HG03460 (cell line): ENCODE data around the gene OR4C12.
"Not testable (repeated sequence)": the region's sequence is repeated elsewhere in the genome, so short reads cannot be mapped to it uniquely, and the experiment has no call there.

Source experiments
- ATAC-seq: cut with Tn5 transposase; IDR thresholded peaks from one replicate; pipeline ENCODE4 v1.9.1; 2021; ENCODE audit not compliant: unreplicated experiment

Gene OR4C12

GRCh38 chr11:49982435-49982834 is at the start of gene OR4C12:
OR4C12 (minus strand) TSS chr11:49982535; CDS start chr11:49982501, 34 bp downstream.
- ATAC-seq = not testable (repeated sequence)

GRCh38 chr11:50030193-50030592 is 47.9 kb upstream of the OR4C12 start:
- no peak for ATAC-seq

- ATAC-seq = no peak
Observed at GRCh38 chr11:49995565-49995964, 13.2 kb upstream of the OR4C12 start.

DNA sequence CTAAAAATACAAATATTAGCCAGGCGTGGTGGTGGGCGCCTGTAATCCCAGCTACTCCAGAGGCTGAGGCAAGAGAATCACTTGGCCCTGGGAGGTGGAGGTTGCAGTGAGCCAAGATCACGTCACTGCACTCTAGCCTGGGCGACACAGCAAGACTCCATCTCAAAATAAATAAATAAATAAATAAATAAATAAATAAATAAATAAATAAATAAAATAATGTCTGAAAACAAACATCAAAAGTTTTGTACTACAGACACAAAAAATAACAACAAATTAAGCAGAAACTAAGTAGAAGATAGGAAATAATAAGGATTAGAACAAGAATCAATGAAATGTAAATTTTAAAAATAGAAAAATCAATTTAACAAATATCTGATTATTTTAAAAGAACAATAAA is 8.9 kb downstream of the OR4C12 start:
- ATAC-seq = not testable (repeated sequence)

DNA sequence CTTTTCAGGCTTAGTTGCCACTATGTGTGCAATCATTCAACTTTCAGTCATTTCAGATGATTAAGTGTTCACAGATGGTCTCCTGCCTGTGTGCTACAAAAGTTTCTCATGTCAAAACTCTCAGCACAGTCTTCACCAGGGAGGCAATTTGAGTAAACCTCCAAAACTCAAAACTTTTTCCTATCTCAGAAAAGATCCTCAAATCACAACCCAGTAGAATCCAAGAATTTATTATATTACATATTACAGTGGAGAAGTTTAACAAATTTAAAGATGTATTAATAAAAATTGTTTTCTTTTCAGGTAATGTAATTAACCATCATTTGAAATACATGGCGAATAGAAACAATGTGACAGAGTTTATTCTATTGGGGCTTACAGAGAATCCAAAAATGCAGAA is 30.2 kb downstream of the OR4C12 start, which contains the start of gene OR4C13:
Gene OR4C13, plus strand, starts transcription at position 301 of the 400 bp plus-strand sequence. Its CDS starts 32 bp downstream, at position 333.
- ATAC-seq = no peak

DNA sequence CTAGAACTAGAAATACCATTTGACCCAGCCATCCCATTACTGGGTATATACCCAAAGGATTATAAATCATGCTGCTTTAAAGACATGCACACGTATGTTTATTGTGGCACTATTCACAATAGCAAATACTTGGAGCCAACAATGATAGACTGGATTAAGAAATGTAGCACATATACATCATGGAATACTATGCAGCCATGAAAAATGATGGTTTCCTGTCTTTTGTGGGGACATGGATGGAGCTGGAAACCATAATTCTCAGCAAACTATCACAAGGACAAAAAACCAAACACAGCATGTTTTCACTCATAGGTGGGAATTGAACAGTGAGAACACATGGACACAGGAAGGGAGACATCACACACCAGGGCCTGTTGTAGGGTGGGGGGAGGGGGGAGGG is 33.6 kb downstream of the OR4C12 start:
- not testable (repeated sequence) for ATAC-seq
